NK-92 treated with Interleukin-12 subunit alpha and Interleukin-12 subunit beta, amount 100 ng/mL, for 24 hours (cell line): ENCODE data around the gene DIAPH1.

Experiments used
- DNase-seq: peaks from one replicate; lab custom pipeline; 2025; lab: John Stamatoyannopoulos, UW

DIAPH1 gene

DNA sequence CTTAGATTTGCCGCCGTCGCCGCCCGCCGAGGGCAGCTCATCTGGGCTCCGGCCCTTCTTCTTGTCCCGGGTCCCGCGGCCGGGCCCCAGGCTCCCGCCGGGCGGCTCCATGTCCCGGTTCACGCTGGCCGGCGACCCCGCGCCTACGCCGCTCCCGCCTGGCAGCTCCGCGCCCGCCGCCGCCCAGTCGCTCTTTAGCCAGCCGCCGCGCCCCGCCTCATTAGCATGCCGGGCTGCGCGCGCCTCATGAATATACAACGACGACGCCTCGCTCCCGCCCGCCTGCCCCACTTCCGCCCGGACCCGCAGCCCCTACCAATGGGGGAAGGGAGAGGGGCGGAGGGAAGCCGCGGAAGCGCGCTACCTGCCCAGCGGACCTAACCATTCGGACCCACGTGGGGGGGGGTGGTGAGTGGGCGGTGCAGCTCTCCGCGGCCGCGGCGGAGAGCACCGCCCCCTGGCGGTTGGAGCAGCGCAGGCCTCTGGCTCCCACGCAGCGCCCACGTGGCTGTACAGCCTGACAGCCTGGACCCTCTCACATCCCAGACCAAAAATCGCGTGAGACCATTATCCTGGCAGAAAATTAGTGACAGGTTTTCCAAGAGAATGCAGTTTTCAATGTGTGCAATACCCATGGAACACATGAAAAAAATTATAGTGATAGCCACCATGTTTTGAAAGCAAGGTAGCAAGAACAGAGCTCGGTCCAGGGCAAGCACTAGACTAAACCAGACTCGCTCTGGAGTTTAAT, at the start of gene DIAPH1:
Gene DIAPH1 (minus strand): TSS at position 197 of the 751 bp plus-strand sequence. CDS start 86 bp downstream, at position 111.
- peak; percentile 98 for DNase-seq

DNA sequence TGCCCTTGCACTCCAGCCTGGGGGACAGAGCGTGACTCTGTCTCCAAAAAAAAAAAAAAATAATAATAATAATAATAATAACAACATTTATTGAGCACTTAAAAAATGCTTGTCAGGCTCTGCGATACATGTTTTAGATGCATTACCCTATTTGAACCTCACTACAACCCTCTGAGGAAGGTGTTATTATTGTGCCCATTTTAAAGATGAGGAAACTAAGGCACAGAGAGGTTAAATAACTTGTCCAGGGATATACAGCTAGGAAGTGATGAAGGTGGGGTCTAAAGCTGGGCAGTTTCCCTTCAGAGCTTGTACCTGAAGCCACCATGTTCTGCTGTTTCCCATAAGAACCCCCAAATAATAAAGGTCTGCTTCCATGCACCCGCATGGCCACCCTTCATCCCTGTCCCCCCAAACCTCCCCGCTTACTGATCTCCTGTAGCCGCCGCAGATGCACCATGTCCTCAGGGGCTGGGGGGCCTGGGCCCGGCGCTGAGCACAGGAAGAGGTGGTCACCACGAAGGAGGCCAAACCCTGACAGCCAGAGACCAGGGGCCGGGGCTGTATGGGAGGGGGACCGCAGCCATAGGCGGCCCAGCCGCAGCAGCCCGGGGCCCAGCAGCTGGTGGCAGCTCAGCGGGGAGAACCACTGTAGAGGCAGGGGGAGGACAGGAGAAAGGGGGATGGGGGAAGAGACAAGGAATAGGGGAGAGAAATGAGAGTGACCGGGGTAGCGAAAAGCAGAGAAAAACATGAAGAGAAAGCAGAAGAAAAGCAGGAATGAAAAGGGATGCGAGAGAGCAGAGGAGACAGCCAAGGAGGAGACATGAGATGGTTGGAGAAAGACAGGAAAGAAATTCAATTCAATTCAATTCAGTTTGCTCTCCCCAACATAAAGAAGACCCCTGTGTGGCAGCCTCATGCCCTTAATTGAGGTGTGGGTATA, 47.5 kb upstream of the DIAPH1 start:
- no peak for DNase-seq

DNA sequence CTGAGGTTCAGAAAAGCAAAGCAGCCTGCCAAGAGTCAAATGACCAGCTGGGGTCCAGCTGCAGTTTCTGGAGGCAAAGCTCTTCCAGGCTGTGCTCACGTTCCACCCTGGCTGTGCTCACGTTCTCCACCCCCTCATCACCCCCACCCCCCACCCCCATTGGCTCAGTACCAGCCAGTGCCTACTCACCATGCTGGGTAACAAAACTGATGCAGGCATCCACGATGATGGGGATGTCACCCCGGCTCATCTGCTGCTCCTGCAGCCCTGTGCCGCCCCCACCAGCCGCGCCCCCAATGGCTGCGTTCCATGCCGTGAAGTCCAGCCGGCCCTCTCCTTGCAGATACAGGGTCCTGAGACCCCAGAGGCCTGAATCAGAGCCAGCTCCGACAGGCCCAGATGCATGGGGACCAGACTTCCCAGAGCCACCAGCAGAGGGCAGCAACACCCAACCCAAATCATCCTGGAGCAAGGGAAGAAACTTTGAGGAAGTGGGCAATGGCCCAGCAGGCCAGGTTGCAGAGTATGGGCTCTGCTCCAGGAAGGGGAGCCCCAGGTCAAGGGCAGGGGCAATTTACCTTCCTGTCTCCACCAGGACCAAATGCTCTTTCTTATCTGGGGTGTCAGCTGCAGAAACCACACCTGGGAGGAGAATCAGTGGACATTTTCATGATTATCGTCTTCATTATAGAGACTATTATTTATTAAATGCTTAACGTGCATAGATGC, 46.1 kb upstream of the DIAPH1 start:
- DNase-seq = peak; percentile 47

DNA sequence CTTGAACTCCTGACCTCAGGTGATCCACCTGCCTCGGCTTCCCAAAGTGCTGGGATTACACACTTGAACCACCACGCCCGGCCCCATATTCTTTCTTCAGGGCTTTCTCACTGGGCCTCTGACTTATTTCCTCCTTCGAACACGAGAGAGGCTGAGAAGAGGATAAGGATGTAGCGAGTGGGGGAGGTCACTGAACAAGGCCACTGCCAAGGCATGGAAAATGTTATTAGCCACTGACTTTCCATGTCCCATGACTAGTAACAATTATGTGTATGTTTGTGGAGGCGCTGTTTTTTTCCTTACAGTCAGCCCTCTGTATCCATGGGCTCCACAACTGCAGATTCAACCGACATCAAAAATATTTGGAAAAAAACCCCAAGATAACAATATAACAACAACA, 44.7 kb upstream of the DIAPH1 start:
- no peak for DNase-seq

DNA sequence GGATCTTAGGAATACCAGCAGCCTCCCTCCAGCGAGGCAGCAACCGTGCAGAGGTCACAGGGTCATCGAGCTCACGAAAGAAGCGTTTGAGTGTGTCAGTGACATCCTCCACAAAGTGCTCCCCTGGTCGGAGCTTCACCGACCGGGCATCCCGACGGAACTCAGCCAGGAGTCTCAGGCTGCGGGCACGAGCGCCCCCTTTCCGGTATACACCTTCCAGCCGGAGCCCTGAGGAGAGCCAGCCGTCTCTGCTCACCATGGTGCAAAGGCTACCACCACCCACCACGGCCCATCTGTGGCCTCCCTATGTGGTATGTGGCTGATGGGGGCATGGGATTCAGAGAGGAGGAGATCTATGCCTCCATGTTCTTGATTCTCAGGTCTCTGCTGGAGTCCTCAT, 43.2 kb upstream of the DIAPH1 start:
- no peak for DNase-seq

- peak; percentile 67 for DNase-seq
Observed at GRCh38 chr5:141657937-141658545, 39.2 kb upstream of the DIAPH1 start.

DNA sequence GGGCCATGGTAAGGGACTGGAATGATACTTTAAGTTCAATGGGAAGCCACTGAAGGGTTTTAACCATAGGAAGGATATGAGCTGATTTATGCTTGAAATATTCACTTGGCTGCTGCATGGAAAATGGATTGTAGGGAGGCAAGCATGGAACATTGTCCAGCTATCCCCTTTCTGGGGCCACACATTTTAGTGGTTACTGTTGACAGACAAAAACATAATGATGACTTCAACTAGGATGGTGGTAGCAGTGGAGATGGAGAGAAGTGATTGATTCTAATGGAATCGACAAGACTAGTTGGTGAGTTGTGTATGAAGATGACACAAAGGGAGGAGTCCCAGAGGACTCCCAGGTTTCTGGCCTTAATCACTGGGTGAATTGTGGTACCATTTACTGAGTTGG, 38.6 kb upstream of the DIAPH1 start:
- DNase-seq = no peak

GRCh38 chr5:141656396-141656795, 37.6 kb upstream of the DIAPH1 start:
- DNase-seq = no peak

DNA sequence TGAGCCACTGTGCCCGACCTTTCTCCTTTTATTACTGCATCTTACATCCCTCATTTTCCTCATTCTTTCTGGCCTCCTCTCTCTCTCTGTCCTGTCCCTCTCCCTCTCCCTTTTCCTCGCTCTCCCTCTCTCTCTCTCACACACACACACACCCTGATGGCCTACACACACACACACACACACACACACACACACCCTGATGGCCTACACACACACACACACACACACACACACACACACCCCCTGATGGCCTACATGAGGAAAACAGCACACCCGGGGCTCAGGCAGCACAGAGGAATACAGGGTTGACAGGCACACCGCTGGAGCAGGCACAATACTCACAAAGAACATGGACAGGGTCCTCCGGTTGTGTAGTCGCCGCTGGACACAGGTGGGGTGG, 36.2 kb upstream of the DIAPH1 start:
- no peak for DNase-seq

- no peak for DNase-seq
Observed at GRCh38 chr5:141654298-141654697, 35.5 kb upstream of the DIAPH1 start.

GRCh38 chr5:141651728-141652105, 32.9 kb upstream of the DIAPH1 start:
- no peak for DNase-seq

DNA sequence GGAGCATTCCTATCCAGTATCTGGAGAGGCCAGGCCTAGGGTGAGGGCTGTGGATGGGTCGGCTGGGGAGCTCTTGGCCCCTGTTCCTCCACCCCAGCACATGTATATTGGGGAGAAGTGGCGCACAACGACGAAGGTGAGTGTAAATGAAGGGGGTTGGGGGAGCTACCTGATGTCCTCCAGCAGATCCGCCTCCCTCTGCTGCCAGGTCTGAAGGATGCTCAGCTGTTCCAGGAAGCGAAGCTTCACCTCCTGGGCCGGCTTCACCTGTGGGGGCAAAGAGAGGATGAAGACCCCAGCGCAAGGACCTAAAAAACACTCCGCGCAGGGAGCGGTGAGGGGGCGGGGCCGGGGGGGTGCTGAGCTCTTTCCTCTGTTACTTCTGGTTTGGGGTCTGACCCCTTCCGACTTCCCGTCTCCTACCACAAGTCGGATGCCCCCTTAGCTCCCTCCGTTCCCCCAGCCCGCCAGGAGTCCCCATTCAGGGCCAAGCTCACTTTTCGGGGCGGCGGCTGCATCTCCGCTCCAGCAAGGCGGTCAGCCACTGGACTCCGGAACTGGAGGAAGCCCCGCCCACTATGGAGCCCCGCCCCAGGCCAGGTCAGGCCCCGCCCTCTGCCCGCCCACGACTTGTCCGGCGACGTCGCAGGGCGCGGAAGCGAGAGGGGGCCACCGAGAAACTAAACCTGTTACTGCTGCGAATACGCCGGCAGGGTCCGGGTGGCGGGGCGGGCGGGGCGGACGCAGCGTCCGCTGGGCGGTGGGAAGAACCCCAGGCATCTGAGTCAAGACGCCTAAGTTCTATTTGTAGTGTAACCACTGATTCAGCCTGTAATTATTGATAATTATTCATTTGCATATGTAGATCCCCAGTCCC, 32.3 kb upstream of the DIAPH1 start, which contains the start of gene FCHSD1:
Gene FCHSD1 (minus strand): TSS at position 568 of the 877 bp plus-strand sequence. CDS start 50 bp downstream, at position 518.
- DNase-seq = peak; percentile 72

DNA sequence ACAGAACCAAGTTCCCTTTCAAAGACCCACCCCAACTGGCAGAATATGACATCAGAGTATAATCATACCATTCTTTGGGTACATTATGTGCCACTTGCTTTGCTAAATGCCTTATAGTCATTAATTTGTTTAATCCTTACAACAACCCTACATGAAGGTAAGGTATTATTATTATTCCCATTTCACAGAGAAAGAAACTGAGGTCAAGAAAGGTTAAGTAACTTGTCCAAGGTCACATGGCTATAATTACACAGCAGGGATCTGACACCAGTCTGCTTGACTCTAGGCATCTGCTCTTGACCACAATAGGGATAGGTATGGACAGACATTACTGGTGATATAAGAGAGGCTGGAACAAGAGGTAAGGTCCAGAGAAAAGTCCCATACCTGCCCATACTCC, 31.2 kb upstream of the DIAPH1 start:
- DNase-seq = no peak

DNA sequence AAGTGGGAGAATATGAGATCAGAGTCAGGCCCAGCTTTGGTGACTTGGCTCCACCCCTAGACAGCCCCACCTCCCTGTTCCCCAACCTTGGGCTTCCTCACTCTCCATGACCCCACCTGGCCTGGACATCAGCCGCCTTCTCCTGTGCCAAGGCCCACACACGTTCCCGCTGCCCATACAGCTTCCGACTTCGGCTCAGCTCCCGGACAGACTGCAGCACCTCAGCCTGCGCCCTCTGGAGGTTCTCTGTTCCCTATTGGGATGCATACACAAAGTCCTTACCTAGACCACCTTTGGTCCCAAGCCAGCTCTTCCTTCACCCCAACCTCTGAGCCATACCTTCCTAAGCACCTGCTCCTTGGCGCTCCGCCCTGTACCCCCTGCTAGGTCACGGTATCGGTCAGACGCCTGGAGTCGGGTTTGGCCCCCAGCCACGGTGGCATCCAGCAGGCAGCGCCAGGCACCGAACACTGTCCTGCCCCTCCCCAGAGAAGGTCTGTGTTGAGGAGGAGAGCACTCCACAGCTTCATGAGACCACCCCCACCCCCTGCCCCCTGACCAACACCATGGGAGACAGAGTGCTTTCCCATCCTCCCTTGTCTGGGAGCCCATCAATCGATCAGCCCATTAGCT, 30.4 kb upstream of the DIAPH1 start:
- no peak for DNase-seq

GRCh38 chr5:141647851-141648250, 29.1 kb upstream of the DIAPH1 start:
- DNase-seq = no peak

GRCh38 chr5:141647242-141647641, 28.4 kb upstream of the DIAPH1 start:
- DNase-seq = no peak

DNA sequence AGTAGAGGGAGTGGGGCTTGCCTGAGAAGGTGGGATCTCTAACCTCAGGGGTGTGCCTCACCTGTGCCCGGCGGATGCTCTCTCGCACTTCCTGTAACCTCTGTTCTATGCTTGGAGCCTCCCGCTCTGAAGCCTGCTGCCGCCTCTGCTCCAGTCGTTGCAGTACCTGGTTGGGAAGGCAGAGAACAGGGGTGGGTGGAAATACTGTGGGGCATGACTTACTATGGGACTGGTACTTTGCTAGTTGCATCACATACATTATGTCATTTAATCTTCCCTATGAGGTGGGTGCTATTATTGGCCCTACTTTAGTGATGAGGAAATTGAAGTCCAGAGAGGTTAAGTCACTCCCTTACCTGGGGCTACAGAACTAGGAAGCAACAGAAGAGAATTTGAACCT, 27.2 kb upstream of the DIAPH1 start:
- DNase-seq = no peak

- DNase-seq = no peak
Observed at GRCh38 chr5:141641634-141642267, 23.0 kb upstream of the DIAPH1 start.

GRCh38 chr5:141640698-141641097, 21.9 kb upstream of the DIAPH1 start:
- DNase-seq = no peak

GRCh38 chr5:141640051-141640415, 21.2 kb upstream of the DIAPH1 start:
- no peak for DNase-seq
